ENCODE data around the gene RALY. TPM values are rescaled to one million over a fixed set of nuclear protein-coding genes. Genes with fewer than 3 reads are reported as not detected.

RALY gene
- total RNA-seq, 1 donor from 2014 or later: 116 TPM

GRCh38 chr20:34060970-34061369 lies 67.3 kb downstream of the RALY start:
- ChIA-PET POLR2A (no interaction called here), CTCF (no interaction called here)
- no peak overlapping the region for H3K4me3 Mint-ChIP-seq
- no peak for TF ChIP-seq CTCF (IDR thresholded peaks at IDR 0.05)
- peaks cover 28% of the 10 kb centered on the region for H3K36me3 Mint-ChIP-seq (ENCODE audit: low read depth)
- DNase-seq: no peak
- H3K27ac Mint-ChIP-seq: no peak overlapping the region
- H3K27me3 Mint-ChIP-seq: no peaks in the 10 kb centered on the region
- H3K9me3 Mint-ChIP-seq: no peaks in the 10 kb centered on the region
- peaks cover 49% of the 10 kb centered on the region for H3K4me1 Mint-ChIP-seq
- intact Hi-C loops (cut with micrococcal nuclease): no loop called here
- no peak for ATAC-seq (ENCODE audit: low read depth)

GRCh38 chr20:34061695-34062094 lies 68.0 kb downstream of the RALY start:
- POLR2A ChIA-PET: interaction anchor here (0.5 kb wide), 1 partner anchor 354 kb away, joined by 4 read pairs; no protein-coding TSS in a partner anchor
- no peak overlapping the region for H3K4me3 Mint-ChIP-seq
- ATAC-seq (ENCODE audit: low read depth) (no peak), DNase-seq (no peak)
- no peaks in the 10 kb centered on the region for H3K9me3 Mint-ChIP-seq
- intact Hi-C loops (cut with micrococcal nuclease): no loop called here
- H3K36me3 Mint-ChIP-seq (ENCODE audit: low read depth): peaks cover 28% of the 10 kb centered on the region
- no peak for TF ChIP-seq CTCF (IDR thresholded peaks at IDR 0.05)
- H3K4me1 Mint-ChIP-seq: peaks cover 42% of the 10 kb centered on the region
- no peaks in the 10 kb centered on the region for H3K27me3 Mint-ChIP-seq
- no peak overlapping the region for H3K27ac Mint-ChIP-seq
- CTCF ChIA-PET: no interaction called here

- intact Hi-C loops (cut with micrococcal nuclease): no loop called here
- no peak overlapping the region for H3K4me3 Mint-ChIP-seq
- H3K27me3 Mint-ChIP-seq: no peaks in the 10 kb centered on the region
- DNase-seq (no peak), ATAC-seq (ENCODE audit: low read depth) (no peak)
- no peak for TF ChIP-seq CTCF (IDR thresholded peaks at IDR 0.05)
- POLR2A ChIA-PET: no interaction called here
- peaks cover 32% of the 10 kb centered on the region for H3K36me3 Mint-ChIP-seq (ENCODE audit: low read depth)
- peaks cover 40% of the 10 kb centered on the region for H3K4me1 Mint-ChIP-seq
- no peaks in the 10 kb centered on the region for H3K9me3 Mint-ChIP-seq
- H3K27ac Mint-ChIP-seq: no peak overlapping the region
- CTCF ChIA-PET: no interaction called here
These were observed 69.1 kb downstream of the RALY start for GRCh38 chr20:34062570-34063482.

GRCh38 chr20:34064286-34064685 lies 70.6 kb downstream of the RALY start:
- POLR2A ChIA-PET: interaction anchor here (1.3 kb wide), 1 partner anchor 48 kb away, joined by 3 read pairs; the partner anchor contains the start of gene EIF2S2

More at GRCh38 chr20:34064286-34064685, 70.6 kb downstream of the RALY start:
- Mint-ChIP-seq H3K27me3 (no peaks in the 10 kb centered on the region), H3K4me1 (peaks cover 37% of the 10 kb centered on the region), H3K27ac (no peak overlapping the region), H3K36me3 (ENCODE audit: low read depth) (peaks cover 32% of the 10 kb centered on the region), H3K4me3 (no peak overlapping the region), H3K9me3 (no peaks in the 10 kb centered on the region)
- ATAC-seq (ENCODE audit: low read depth): no peak
- TF ChIP-seq CTCF (IDR thresholded peaks at IDR 0.05): no peak
- CTCF ChIA-PET: no interaction called here
- intact Hi-C loops (cut with micrococcal nuclease): no loop called here
- no peak for DNase-seq

Data from activated B cell treated with CpG ODN at 0.5 μM for 24 hours (primary cell).